GM21786 (cell line): ENCODE data around the gene RHBDL1.

ENCODE experiments used
- ATAC-seq: cut with Tn5 transposase; IDR thresholded peaks from one replicate; pipeline ENCODE4 v1.9.1; 2021; ENCODE audit not compliant: unreplicated experiment

The RHBDL1 gene

GRCh38 chr16:717450-718245 lies 42.2 kb downstream of the RHBDL1 start:
- ATAC-seq = no peak

GRCh38 chr16:718389-718788 lies 42.9 kb downstream of the RHBDL1 start:
- ATAC-seq = no peak

GRCh38 chr16:718922-719321 lies 43.5 kb downstream of the RHBDL1 start:
- no peak for ATAC-seq

DNA sequence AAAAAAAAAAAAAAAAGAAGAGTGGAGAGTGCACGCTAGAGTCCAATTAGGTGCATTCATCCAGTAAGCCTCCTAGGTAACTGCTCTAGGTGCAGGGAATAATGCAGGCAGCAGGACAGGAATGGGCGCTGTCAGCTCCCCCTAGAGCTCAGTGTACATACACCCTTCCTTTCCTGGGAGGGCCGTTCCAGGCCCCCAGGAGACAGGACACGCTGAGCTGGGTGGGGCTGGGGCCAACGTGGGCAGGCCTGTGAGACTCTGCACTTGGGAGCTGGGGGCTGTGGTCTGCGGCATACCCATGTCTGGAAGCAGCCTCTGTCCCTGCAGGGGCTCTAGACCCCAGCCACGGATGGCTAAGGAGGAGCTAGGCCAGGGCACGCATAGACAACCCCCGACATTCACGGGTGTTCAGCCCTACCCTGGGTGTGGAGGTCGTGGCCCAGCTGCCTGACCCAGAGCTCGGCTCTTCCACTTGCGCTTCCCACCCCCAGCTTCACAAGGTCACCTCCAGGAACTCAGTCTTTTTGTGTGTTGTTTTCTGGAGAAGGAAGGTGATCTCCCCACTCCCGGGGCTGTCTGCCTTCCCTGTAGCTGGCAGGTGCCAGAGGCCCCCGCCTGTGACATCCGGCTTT lies 44.5 kb downstream of the RHBDL1 start:
- ATAC-seq = no peak

DNA sequence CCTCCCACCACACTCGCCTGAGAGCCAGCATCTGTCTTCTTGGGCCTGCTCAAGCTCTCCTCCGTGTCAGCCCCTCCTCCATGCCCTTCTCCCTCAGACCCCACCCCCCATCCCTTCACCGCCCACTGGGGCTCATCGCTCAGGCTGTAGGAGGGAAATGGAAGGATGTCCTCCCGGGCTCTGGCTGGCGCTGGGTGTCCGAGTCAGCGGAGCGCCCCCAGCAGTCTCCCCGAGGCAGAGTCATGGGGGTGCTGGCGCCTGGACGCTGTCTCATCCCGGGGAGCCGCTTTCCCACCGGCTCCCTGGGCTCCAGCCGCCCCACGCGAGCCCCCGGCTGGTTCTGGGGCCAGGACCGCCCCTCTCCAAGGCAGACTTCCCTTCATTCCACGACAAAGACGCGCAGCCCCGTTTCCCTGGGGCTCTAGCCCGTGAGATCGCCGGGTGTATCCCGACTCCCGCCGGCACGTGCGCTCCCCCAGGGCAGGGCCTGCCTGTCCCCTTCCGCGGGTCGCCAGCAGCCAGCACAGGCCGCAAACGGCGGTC lies 45.0 kb downstream of the RHBDL1 start:
- no peak for ATAC-seq

- peak; percentile 66 for ATAC-seq
These were observed 45.7 kb downstream of the RHBDL1 start, which contains the start of gene ANTKMT for GRCh38 chr16:720990-721764. TSS of gene ANTKMT (plus strand) at chr16:721146. CDS start at chr16:721275, 129 bp downstream.

GRCh38 chr16:721765-722540 lies 46.5 kb downstream of the RHBDL1 start:
- no peak for ATAC-seq

DNA sequence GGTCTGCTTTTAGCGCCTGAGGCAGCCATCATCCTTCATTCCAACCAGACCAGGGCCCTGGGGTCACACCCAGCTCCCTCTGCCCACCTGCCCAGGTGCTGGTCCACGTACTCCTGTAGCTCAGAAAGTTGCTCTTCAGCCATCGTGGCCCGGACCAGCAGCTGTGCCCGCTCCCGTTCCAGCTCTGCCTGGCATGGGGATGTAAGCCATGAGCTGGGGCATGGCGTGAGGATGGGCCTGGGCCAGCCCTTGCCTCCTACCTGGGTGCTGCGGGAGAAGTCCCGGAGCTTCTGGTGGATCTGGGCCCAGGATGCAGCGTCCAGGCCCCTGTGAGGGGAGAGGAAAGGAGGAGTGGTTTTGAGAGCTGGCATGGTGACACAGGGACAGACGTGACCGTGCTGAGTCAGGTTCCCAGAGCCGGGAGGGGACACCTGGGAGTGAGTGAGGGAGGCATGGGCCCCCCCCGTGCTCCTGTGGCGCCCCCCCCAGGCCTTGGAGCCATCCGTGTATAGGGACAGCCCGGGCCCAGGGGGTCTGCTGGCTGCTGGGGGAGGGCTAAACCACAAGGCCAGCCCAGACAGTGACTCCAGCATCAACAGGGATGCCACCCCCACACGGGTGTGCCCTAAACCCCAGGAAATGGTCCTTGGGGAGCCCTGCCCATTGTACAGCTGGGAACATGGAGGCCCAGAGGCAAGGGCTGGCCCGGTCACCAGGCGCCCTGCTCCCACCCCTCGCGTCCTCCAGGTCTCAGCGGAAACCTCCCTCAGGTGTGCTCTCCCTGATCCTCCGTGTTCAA lies 47.6 kb downstream of the RHBDL1 start:
- ATAC-seq = no peak

DNA sequence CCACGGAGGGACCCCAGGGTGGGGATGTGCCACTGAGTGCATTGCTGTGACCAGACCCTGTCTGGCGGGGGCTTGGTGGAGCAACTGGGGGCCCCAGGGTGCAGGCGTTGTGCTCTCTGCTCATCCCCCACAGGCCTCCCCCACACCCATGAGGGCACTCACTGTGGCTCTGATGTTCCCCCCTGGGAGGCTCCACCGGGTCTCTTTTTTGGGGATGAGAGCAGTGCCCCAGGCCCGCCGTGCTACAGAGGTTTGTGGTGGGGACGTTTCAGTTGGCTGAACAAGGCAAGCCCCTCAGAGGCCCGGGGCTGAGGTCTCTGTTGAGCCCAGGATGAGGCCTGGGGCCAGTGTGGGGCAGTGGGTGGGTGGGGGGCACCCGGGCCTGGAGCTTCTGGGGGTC lies 48.2 kb downstream of the RHBDL1 start:
- no peak for ATAC-seq

DNA sequence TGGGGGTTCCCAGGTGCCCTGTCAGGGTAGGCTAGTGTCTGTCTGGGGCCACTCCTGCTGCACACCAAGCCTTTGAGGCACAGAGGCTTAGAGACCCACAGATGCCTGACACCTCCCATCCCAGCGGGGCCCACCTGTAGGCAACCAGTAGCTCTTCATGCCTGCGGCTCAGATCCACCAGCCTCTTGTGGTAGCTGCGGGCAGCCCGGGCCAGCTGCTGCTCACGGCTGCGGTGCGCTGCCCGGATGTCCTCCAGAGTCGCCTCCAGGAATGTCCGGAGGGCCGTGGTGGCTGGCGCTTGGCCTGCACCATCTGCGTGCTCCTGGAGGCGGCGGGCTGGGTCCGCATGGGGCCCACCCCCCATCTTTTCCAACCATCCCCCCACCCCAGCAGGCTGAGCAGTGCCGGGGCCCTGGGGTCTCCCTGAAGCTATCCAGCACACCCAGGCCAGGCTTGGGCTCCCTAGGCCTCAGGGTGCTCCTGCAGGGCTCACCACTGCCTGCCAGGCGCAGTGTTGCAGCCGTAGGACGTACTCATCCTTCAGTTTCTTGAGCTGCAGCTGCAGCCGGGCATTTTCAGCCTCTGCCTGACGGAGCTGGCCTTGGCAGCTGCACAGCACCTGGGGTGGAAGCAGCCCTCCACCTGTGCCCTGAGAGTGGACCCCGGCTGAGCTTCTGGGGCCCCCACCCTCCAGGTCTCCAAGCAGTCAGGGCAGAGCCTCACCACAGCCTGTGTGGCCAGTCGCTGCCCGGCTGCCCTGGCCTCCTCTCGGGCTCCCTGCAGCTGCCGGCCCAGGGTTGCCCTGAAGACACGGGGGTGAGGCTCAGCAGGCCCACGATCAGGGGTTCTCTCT lies 48.9 kb downstream of the RHBDL1 start:
- ATAC-seq = no peak

- no peak for ATAC-seq
These were observed 49.5 kb downstream of the RHBDL1 start for GRCh38 chr16:725041-725376.

- no peak for ATAC-seq
These were observed 50.2 kb downstream of the RHBDL1 start for GRCh38 chr16:725463-726187.

GRCh38 chr16:726188-726437 lies 50.6 kb downstream of the RHBDL1 start:
- ATAC-seq = no peak

- no peak for ATAC-seq
These were observed 51.2 kb downstream of the RHBDL1 start, which contains the start of the genes CCDC78 and HAGHL for GRCh38 chr16:726438-727290. TSS of gene CCDC78 (minus strand) at chr16:726443. CDS start at chr16:726367, 76 bp downstream. TSS of gene HAGHL (plus strand) at chr16:727106. CDS start at chr16:727510, 404 bp downstream.

GRCh38 chr16:727291-727977 lies 52.0 kb downstream of the RHBDL1 start:
- no peak for ATAC-seq
